Measurements from ENCODE around the gene INSC. TPM values are rescaled to one million over a fixed set of nuclear protein-coding genes. Genes with fewer than 3 reads are reported as not detected.
A peak's percentile ranks its signal among the peaks of the same experiment; 100 is the strongest.

The INSC gene
- total RNA-seq, 1 experiment from 2014 or later: not detected

- no peaks in the 10 kb centered on the region for H3K36me3 ChIP-seq (ENCODE audit: control insufficient read depth, insufficient read depth, low read length)
- no TSS peak for BruUV-seq (replicated peaks)
- no peak for TF ChIP-seq CTCF (IDR thresholded peaks at IDR 0.05; ENCODE audit: insufficient read depth in 1 of 2, low read depth in 1 of 2, low read length in 1 of 2, severe bottlenecking in 1 of 2, unreplicated experiment in 1 of 2)
- peaks cover 5% of the 10 kb centered on the region for H3K9me3 ChIP-seq
- Mint-ChIP-seq H3K36me3 (ENCODE audit: insufficient read depth, unreplicated experiment) (no peaks in the 10 kb centered on the region), H3K4me1 (ENCODE audit: low read depth, unreplicated experiment) (no peaks in the 10 kb centered on the region), H3K27ac (ENCODE audit: unreplicated experiment) (no peak overlapping the region), H3K27me3 (ENCODE audit: insufficient read depth, unreplicated experiment) (peaks cover 15% of the 10 kb centered on the region), H3K4me3 (ENCODE audit: unreplicated experiment) (no peak overlapping the region), H3K9me3 (ENCODE audit: unreplicated experiment) (peaks cover 23% of the 10 kb centered on the region)
- intact Hi-C loops (cut with micrococcal nuclease; ENCODE audit: unreplicated experiment): no loop called here
- ChIA-PET POLR2A (no interaction called here), CTCF (interaction anchor here (3.3 kb wide), 1 partner anchor 165 kb away, joined by 56 read pairs; no protein-coding TSS in a partner anchor)
- H3K4me1 ChIP-seq: no peaks in the 10 kb centered on the region
- no peak for DNase-seq
- H3K27me3 ChIP-seq (replicated peaks; ENCODE audit: control insufficient read depth, insufficient read depth, low read length): peaks cover 1% of the 10 kb centered on the region; the same call in 1 of the 2 replicates
- H3K4me3 ChIP-seq (ENCODE audit: low read depth, low read length): no peak overlapping the region
These were observed 42.1 kb upstream of the INSC start for GRCh38 chr11:15072551-15073143.

DNA sequence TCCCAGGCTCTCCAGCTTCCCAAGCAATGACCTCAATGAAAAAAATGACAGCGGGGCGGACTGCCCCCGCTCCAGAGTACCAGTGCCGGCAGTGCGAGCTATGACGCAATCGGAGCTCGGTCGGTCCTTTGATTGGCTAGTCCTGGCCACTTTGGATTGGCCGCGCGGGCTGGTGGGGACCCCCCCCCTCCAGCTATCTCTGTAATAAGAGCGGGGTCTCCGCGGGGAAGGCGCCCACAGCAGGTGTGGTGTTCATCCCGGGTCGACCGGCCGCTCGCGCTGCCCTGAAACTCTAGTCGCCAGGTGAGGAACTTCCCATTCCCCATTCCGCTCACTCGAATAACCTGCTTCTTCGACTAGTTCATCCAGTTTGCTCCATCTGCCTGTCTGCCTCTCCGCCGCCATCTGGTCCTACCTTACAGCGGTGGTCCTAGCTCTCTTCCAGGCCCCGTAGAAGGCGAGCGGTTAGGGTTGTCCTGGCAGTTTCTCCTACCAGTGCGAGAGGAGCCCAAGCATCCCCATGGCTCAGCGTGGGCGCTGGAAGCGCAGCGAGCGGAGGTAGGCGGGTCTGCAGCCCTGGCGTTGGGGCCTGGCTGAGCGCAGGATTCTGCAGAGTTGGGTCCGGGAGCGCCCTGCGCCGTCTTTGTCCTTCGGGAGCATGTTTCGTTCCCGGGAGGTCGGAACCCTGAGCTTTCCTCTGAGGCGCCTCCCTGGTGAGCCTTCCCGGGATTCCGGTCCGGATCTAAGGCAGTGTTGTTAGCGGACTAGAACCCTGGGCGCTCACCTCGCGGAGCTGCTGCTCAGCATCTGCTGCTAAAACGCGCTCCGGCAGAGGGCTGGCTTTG lies 41.1 kb upstream of the INSC start, which contains the start of gene CALCB:
Gene CALCB (plus strand): TSS at position 233 of the 845 bp plus-strand sequence. CDS start 1,126 bp downstream, outside the sequence.
- H3K4me3 Mint-ChIP-seq (ENCODE audit: unreplicated experiment): peak within 1 kb of the TSS; percentile 67
- CTCF ChIA-PET: interaction anchor here (3.3 kb wide), 1 partner anchor 166 kb away, joined by 56 read pairs; no protein-coding TSS in a partner anchor
- POLR2A ChIA-PET: no interaction called here
- H3K27ac Mint-ChIP-seq (ENCODE audit: unreplicated experiment): no peak within 1 kb of the TSS
- Histone ChIP-seq H3K4me1 (no peaks in the 10 kb centered on the region), H3K4me3 (ENCODE audit: low read depth, low read length) (no peak within 1 kb of the TSS), H3K36me3 (ENCODE audit: control insufficient read depth, insufficient read depth, low read length) (no peaks in the 10 kb centered on the region), H3K9me3 (peaks cover 5% of the 10 kb centered on the region), H3K27me3 (replicated peaks; ENCODE audit: control insufficient read depth, insufficient read depth, low read length) (peaks cover 1% of the 10 kb centered on the region; the same call in 1 of the 2 replicates)
- intact Hi-C loops (cut with micrococcal nuclease; ENCODE audit: unreplicated experiment): loop anchor here (2.0 kb wide), 1 partner anchor 283 kb away; no protein-coding TSS in a partner anchor
- peaks cover 15% of the 10 kb centered on the region for H3K9me3 Mint-ChIP-seq (ENCODE audit: unreplicated experiment)
- peaks cover 12% of the 10 kb centered on the region for H3K27me3 Mint-ChIP-seq (ENCODE audit: insufficient read depth, unreplicated experiment)
- no TSS peak for BruUV-seq (replicated peaks)
- H3K4me1 Mint-ChIP-seq (ENCODE audit: low read depth, unreplicated experiment): no peaks in the 10 kb centered on the region
- TF ChIP-seq CTCF (IDR thresholded peaks at IDR 0.05; ENCODE audit: insufficient read depth in 1 of 2, low read depth in 1 of 2, low read length in 1 of 2, severe bottlenecking in 1 of 2, unreplicated experiment in 1 of 2): no peak
- peak in 1 of 2 experiments; percentile 8 for DNase-seq
- H3K36me3 Mint-ChIP-seq (ENCODE audit: insufficient read depth, unreplicated experiment): no peaks in the 10 kb centered on the region
